HepG2 (cell line): Measurements from ENCODE around the gene METTL27. TPM values are rescaled to one million over a fixed set of nuclear protein-coding genes. Genes with fewer than 3 reads are reported as not detected.

Experiments
- ATAC-seq: fragments of 200-7000 bp; cut with Tn5 transposase; 3 replicates; pipeline ENCODE4 v1.9.1; 2020; ENCODE audit warnings: mild to moderate bottlenecking, moderate library complexity
- BruUV-seq: library from RNA; stranded (reverse); fragments of 400-500 nt; replicated peaks from 2 replicates; lab custom pipeline; 2021; lab: Mats Ljungman, UMichigan
- CTCF ChIA-PET: fragments of 300-600 bp; formaldehyde crosslinking; extraction: SDS; loops from one replicate; lab custom pipeline; 2021; ENCODE audit warnings: low total read pairs, inconsistent platforms, low intra/inter-chr PET ratio; lab: Yijun Ruan, JAX
- POLR2A ChIA-PET: fragments of 350-600 bp; sonication (Branson Sonifier 250); formaldehyde crosslinking; loops from one replicate; lab custom pipeline; 2020; ENCODE audit warnings: antibody characterized with exemption, inconsistent platforms; lab: Yijun Ruan, JAX
- DNase-seq: peaks from one replicate; pipeline ENCODE4 v3.0.0-alpha.2; 2015; ENCODE audit warnings: low spot score
- FAIRE-seq: peaks from 3 replicates; lab custom pipeline; 2011; peaks lifted over from hg19 to GRCh38; lab: Jason Lieb, UNC
- H2AFZ ChIP-seq: one replicate; pipeline ENCODE4 v1.6.1; 2011; ENCODE audit warnings: low read length, inconsistent platforms
- H3K27ac ChIP-seq: fragments of 300-600 bp; 3 replicates; pipeline ENCODE4 v1.8.0; 2011; ENCODE audit warnings: mixed run types, mild to moderate bottlenecking, mixed read lengths, low read length, inconsistent platforms; ENCODE audit not compliant: insufficient read depth; ENCODE audit errors: extremely low read length
- H3K27me3 ChIP-seq, 2 experiments: fragments of 200-600 bp in 1 of 2; 2 replicates in 1 of 2; 3 replicates in 1 of 2; pipeline versions ENCODE4 v1.6.0 to v1.8.0; 2011; ENCODE audit warnings: low read length in 2 of 2, mild to moderate bottlenecking in 2 of 2, moderate library complexity in 2 of 2, inconsistent platforms in 1 of 2; ENCODE audit not compliant: insufficient read depth in 2 of 2, control insufficient read depth in 1 of 2
- H3K36me3 ChIP-seq, 2 experiments: fragments of 200-600 bp in 1 of 2; replicated peaks in 1 of 2; 2 replicates in 1 of 2; 3 replicates in 1 of 2; pipeline versions ENCODE4 v1.5.1 to v1.8.0; 2011; ENCODE audit warnings: low read length in 2 of 2, inconsistent platforms in 1 of 2; ENCODE audit not compliant: insufficient read depth in 2 of 2, control insufficient read depth in 1 of 2
- H3K4me1 ChIP-seq: 2 replicates; pipeline ENCODE4 v1.5.1; 2012; ENCODE audit warnings: low read length, inconsistent platforms; ENCODE audit not compliant: insufficient read depth
- H3K4me2 ChIP-seq: 2 replicates; pipeline ENCODE4 v1.6.0; 2011; ENCODE audit warnings: low read depth, low read length, inconsistent platforms
- H3K4me3 ChIP-seq, 3 experiments: fragments of 200-600 bp in 1 of 3; sonication (generic), shearing (Covaris generic) in 1 of 3; replicated peaks in 1 of 3; 2 replicates each; pipeline ENCODE4 v1.5.1; 2011 to 2016; ENCODE audit warnings: low read length in 3 of 3, inconsistent platforms in 2 of 3, low read depth in 2 of 3, mild to moderate bottlenecking in 2 of 3, control low read depth in 1 of 3, mixed read lengths in 1 of 3; ENCODE audit not compliant: insufficient read depth in 1 of 3
- H3K79me2 ChIP-seq: one replicate; pipeline ENCODE4 v1.6.1; 2011; ENCODE audit warnings: low read length, inconsistent platforms; ENCODE audit not compliant: insufficient read depth
- H3K9ac ChIP-seq: 2 replicates; pipeline ENCODE4 v1.6.0; 2011; ENCODE audit warnings: mild to moderate bottlenecking, low read depth, low read length, inconsistent platforms; ENCODE audit not compliant: insufficient read depth
- H3K9me3 ChIP-seq: 2 replicates; pipeline ENCODE4 v1.5.1; 2012; ENCODE audit warnings: mild to moderate bottlenecking, low read length
- H4K20me1 ChIP-seq: 2 replicates; pipeline ENCODE4 v1.6.0; 2011; ENCODE audit warnings: inconsistent platforms, mild to moderate bottlenecking, low read length, moderate library complexity; ENCODE audit not compliant: insufficient read depth
- ARID4A ChIP-seq: sonication (generic); formaldehyde crosslinking; IDR thresholded peaks from 2 replicates; pipeline ENCODE4 v1.5.0; 2020; ENCODE audit warnings: mild to moderate bottlenecking, missing genetic modification reagents, borderline replicate concordance
- CENPT ChIP-seq: sonication (generic); formaldehyde crosslinking; IDR thresholded peaks from 2 replicates; pipeline ENCODE4 v1.8.0; 2022; ENCODE audit warnings: low read depth, mild to moderate bottlenecking, moderate library complexity, missing genetic modification reagents
- ELK4 ChIP-seq: sonication (generic); formaldehyde crosslinking; IDR thresholded peaks from 2 replicates; pipeline ENCODE4 v1.9.0; 2021; ENCODE audit warnings: missing genetic modification reagents, borderline replicate concordance
- HNRNPL ChIP-seq: fragments of 200-400 bp; formaldehyde crosslinking; IDR thresholded peaks from 2 replicates; pipeline ENCODE4 v1.6.1; 2017; ENCODE audit warnings: mild to moderate bottlenecking, low read depth, low read length
- MATR3 ChIP-seq: sonication (generic); formaldehyde crosslinking; IDR thresholded peaks from 2 replicates; pipeline ENCODE4 v1.4.0; 2020; ENCODE audit warnings: missing genetic modification reagents
- NCOA1 ChIP-seq: sonication (generic); formaldehyde crosslinking; IDR thresholded peaks from 2 replicates; pipeline ENCODE4 v1.9.0; 2021; ENCODE audit warnings: missing genetic modification reagents
- NR3C1 ChIP-seq: sonication (generic); formaldehyde crosslinking; IDR thresholded peaks from 2 replicates; pipeline ENCODE4 v1.4.0; 2020; ENCODE audit warnings: missing genetic modification reagents
- PCBP1 ChIP-seq: fragments of 200-400 bp; formaldehyde crosslinking; IDR thresholded peaks from 2 replicates; pipeline ENCODE4 v1.6.1; 2017; ENCODE audit warnings: mild to moderate bottlenecking, low read depth, low read length, borderline replicate concordance
- RBFOX2 ChIP-seq: fragments of 200-400 bp; formaldehyde crosslinking; IDR thresholded peaks from 2 replicates; pipeline ENCODE4 v1.6.1; 2017; ENCODE audit warnings: low read depth, mild to moderate bottlenecking, low read length
- RNF2 ChIP-seq: fragments of 450-650 bp; conservative IDR thresholded peaks from 2 replicates; pipeline ENCODE4 v1.6.1; 2016; ENCODE audit warnings: low read depth
- SALL2 ChIP-seq: sonication (generic); formaldehyde crosslinking; IDR thresholded peaks from 2 replicates; pipeline ENCODE4 v1.8.1; 2023; ENCODE audit warnings: mild to moderate bottlenecking, missing genetic modification reagents, inconsistent platforms
- TOPORS ChIP-seq: sonication (generic); formaldehyde crosslinking; IDR thresholded peaks from 2 replicates; pipeline ENCODE4 v1.8.0; 2023; ENCODE audit warnings: mild to moderate bottlenecking, missing genetic modification reagents
- ZBTB49 ChIP-seq: sonication (generic); formaldehyde crosslinking; IDR thresholded peaks from 2 replicates; pipeline ENCODE4 v1.4.0; 2020; ENCODE audit warnings: missing genetic modification reagents, borderline replicate concordance
- ZNF605 ChIP-seq: sonication (generic); formaldehyde crosslinking; IDR thresholded peaks from 2 replicates; pipeline ENCODE4 v1.8.0; 2022; ENCODE audit warnings: mild to moderate bottlenecking, missing genetic modification reagents
- ZNF713 ChIP-seq: sonication (generic); formaldehyde crosslinking; IDR thresholded peaks from 2 replicates; pipeline ENCODE4 v1.4.0; 2020; ENCODE audit warnings: mild to moderate bottlenecking, missing genetic modification reagents
- WGBS: methylation state at CpG from one replicate; pipeline ENCODE4 v1.1.6; 2017; ENCODE audit warnings: low lambda C conversion rate; 5-methylcytosine and 5-hydroxymethylcytosine counted together
- in situ Hi-C: cut with HindIII; loops from 2 replicates; pipeline ENCODE4 v1.10.0; 2017; ENCODE audit warnings: low pct_unique_long_range_greater_than_20kb; ENCODE audit not compliant: extremely low pct_ligation_motif_present
- intact Hi-C: fragments of 100-400 bp; cut with micrococcal nuclease; formaldehyde crosslinking; loops from one replicate; pipeline ENCODE4 v1.10.0; 2022; ENCODE audit not compliant: unreplicated experiment
- polyA plus RNA-seq, 8 experiments: library from polyadenylated mRNA; depleted of rRNA in 3 of 8; stranded (reverse) in 7 of 8; unstranded in 1 of 8; fragments of >200 nt; fragmentation: Illumina TruSeq in 4 of 8; extraction: Trizol in 4 of 8; gene quantifications; 2 replicates each; pipeline versions ENCODE4 v1.2.1 to v1.2.3, GENCODE V29; 2011 to 2016; ENCODE audit warnings: low read depth in 4 of 8, missing spikeins in 1 of 8, mixed read lengths in 1 of 8; ENCODE audit not compliant: insufficient read depth in 1 of 8
- total RNA-seq, 5 experiments: library from RNA; depleted of rRNA; stranded (reverse); fragments of >200 nt; fragmentation: Illumina TruSeq; extraction: Trizol; gene quantifications; 2 replicates each; pipeline ENCODE4 v1.2.3, GENCODE V29; 2016; ENCODE audit warnings: low read depth in 1 of 5

Gene METTL27
- total and polyA plus RNA-seq, 2 of the 13 experiments (the other 11 are each of a cell fraction or from before 2014, with no cell fraction given): 2.0 to 3.0 TPM

- peak overlapping the region; percentile 70 to 83 (median 75) for H3K4me3 ChIP-seq
- POLR2A ChIA-PET: interaction anchor here (1.5 to 5.5 kb wide), 2 partner anchors 10 to 39 kb away, joined by 3 to 55 read pairs; partner anchors contain the start of gene METTL27
- TF ChIP-seq ZNF713 (CRISPR knock-in tag) (0 out of 2 replicates have a peak, but pooled peaks have one; percentile 37), ZBTB49 (no peak), ELK4 (CRISPR knock-in tag) (no peak), HNRNPL (peak; percentile 12; the same call in 1 of the 2 replicates), MATR3 (CRISPR knock-in tag) (no peak), RBFOX2 (peak; percentile 54), RNF2 (no peak), NCOA1 (CRISPR knock-in tag) (no peak), NR3C1 (no peak), PCBP1 (no peak), ARID4A (CRISPR knock-in tag) (0 out of 2 replicates have a peak, but pooled peaks have one; percentile 16), SALL2 (no peak), TOPORS (CRISPR knock-in tag) (no peak), ZNF605 (CRISPR knock-in tag) (no peak), CENPT (CRISPR knock-in tag) (0 out of 2 replicates have a peak, but pooled peaks have one; percentile 36)
Measured at GRCh38 chr7:73831584-73831833, 10.8 kb downstream of the METTL27 start.

More at GRCh38 chr7:73831584-73831833, 10.8 kb downstream of the METTL27 start:
- FAIRE-seq (no peak), ATAC-seq (peak; percentile 11), DNase-seq (no peak)
- H4K20me1 ChIP-seq: no peaks in the 10 kb centered on the region
- peak overlapping the region; percentile 98 for H3K4me2 ChIP-seq
- H3K9me3 ChIP-seq: no peaks in the 10 kb centered on the region
- in situ Hi-C loops (no loop called here), intact Hi-C loops (no loop called here)
- H3K79me2 ChIP-seq: peaks cover 12% of the 10 kb centered on the region
- H3K27me3 ChIP-seq: peaks cover 0 to 7% of the 10 kb centered on the region in 2 experiments; a peak in 2 of 5 replicates
- peak overlapping the region; percentile 55 for H3K27ac ChIP-seq
- H3K36me3 ChIP-seq: no peaks in the 10 kb centered on the region
- peak overlapping the region; percentile 69 for H3K9ac ChIP-seq
- H3K4me1 ChIP-seq: peaks cover 63% of the 10 kb centered on the region
- no peak overlapping the region for H2AFZ ChIP-seq
- 0% methylated on average over 3 of the region's 16 CpGs for WGBS
- no TSS peak for BruUV-seq
- CTCF ChIA-PET: no interaction called here
